Loucy (cell line): Measurements from ENCODE around the gene LENG8.

Source experiments
- H2AFZ ChIP-seq: fragments of 200-600 bp; sonication (generic); 2 replicates; pipeline ENCODE4 v1.6.0; 2016; ENCODE audit warnings: antibody characterized with exemption, mild to moderate bottlenecking, low read length, moderate library complexity
- H3F3A ChIP-seq: fragments of 200-600 bp; 2 replicates; pipeline ENCODE4 v1.6.0; 2016; ENCODE audit warnings: antibody characterized with exemption, low read depth, mild to moderate bottlenecking
- H3K27me3 ChIP-seq: fragments of 200-600 bp; sonication (generic); 2 replicates; pipeline ENCODE4 v1.6.1; 2014; ENCODE audit warnings: low read length, mild to moderate bottlenecking; ENCODE audit not compliant: insufficient read depth, poor library complexity, severe bottlenecking
- H3K36me3 ChIP-seq: fragments of 200-600 bp; sonication (generic); 2 replicates; pipeline ENCODE4 v1.6.1; 2016; ENCODE audit warnings: low read length; ENCODE audit not compliant: insufficient read depth
- H3K4me1 ChIP-seq: fragments of 200-600 bp; sonication (generic); 2 replicates; pipeline ENCODE4 v1.5.1; 2014; ENCODE audit warnings: low read length, mild to moderate bottlenecking; ENCODE audit not compliant: insufficient read depth, poor library complexity, severe bottlenecking
- H3K4me2 ChIP-seq: fragments of 200-600 bp; sonication (generic); 2 replicates; pipeline ENCODE4 v1.6.0; 2014; ENCODE audit warnings: antibody characterized with exemption, low read length, low read depth, mild to moderate bottlenecking; ENCODE audit not compliant: poor library complexity, severe bottlenecking
- H3K4me3 ChIP-seq: fragments of 200-600 bp; sonication (generic); 2 replicates; pipeline ENCODE4 v1.5.1; 2014; ENCODE audit warnings: low read length, mild to moderate bottlenecking, mixed read lengths; ENCODE audit not compliant: poor library complexity, severe bottlenecking
- H3K79me2 ChIP-seq: fragments of 200-600 bp; sonication (generic); 2 replicates; pipeline ENCODE4 v1.6.1; 2014; ENCODE audit warnings: low read length; ENCODE audit not compliant: insufficient read depth
- H3K9ac ChIP-seq: fragments of 200-600 bp; sonication (generic); 2 replicates; pipeline ENCODE4 v1.6.0; 2014; ENCODE audit warnings: mild to moderate bottlenecking, low read depth, low read length, moderate library complexity; ENCODE audit not compliant: poor library complexity, severe bottlenecking
- H3K9me2 ChIP-seq: fragments of 200-600 bp; sonication (generic); replicated peaks from 2 replicates; pipeline ENCODE4 v1.6.1; 2016; ENCODE audit warnings: low read depth, low read length, mixed read lengths
- H3K9me3 ChIP-seq: fragments of 200-600 bp; sonication (generic); 2 replicates; pipeline ENCODE4 v1.6.1; 2014; ENCODE audit warnings: mild to moderate bottlenecking, antibody characterized with exemption, low read length, low read depth; ENCODE audit not compliant: insufficient read depth
- H4K20me1 ChIP-seq: fragments of 200-600 bp; sonication (generic); 2 replicates; pipeline ENCODE4 v1.6.0; 2014; ENCODE audit warnings: antibody characterized with exemption, low read length, mild to moderate bottlenecking; ENCODE audit not compliant: insufficient read depth, poor library complexity, severe bottlenecking
- CTCF ChIP-seq: fragments of 200-600 bp; sonication (generic); conservative IDR thresholded peaks from 2 replicates; pipeline ENCODE4 v1.5.1; 2014; ENCODE audit warnings: mild to moderate bottlenecking, antibody characterized with exemption, low read length
- EZH2phosphoT487 ChIP-seq: fragments of 200-600 bp; IDR thresholded peaks from 2 replicates; pipeline ENCODE4 v1.6.1; 2018; ENCODE audit warnings: antibody characterized with exemption, mild to moderate bottlenecking, moderate library complexity, borderline replicate concordance

Gene LENG8

DNA sequence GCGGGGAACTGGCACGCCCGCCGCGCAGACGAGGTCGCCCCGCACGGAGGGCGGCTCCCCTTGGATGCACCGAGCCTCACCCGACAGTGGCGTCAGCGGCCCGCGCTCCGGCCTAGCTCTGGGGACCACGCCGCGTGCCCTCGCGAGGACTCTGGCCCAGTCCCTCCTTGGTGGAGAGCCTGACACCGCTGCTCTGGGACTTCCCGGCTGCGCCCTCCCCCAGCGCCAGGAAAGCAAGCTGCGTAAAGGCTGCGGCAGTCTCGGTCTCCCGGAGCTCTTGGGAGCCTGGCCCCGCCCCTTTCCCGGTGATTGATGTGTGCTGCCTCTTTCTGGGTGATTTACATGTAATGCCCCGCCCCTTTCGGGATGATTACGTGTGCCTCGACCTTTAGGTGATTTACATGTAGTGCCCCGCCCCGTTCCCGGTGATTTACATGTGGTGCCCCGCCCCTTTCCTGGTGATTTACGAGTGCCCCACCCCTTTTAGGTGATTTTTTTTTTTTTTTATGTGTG, 14.6 kb downstream of the LENG8 start, which contains the start of gene LENG9:
Gene LENG9 (minus strand): TSS at position 248 of the 513 bp plus-strand sequence. CDS start 252 bp downstream, outside the sequence.
- no peaks in the 10 kb centered on the region for H3K9me3 ChIP-seq
- H3K9ac ChIP-seq = peak within 1 kb of the TSS; percentile 83
- peaks cover 5% of the 10 kb centered on the region; the same call in 1 of the 2 replicates for H3F3A ChIP-seq
- H3K4me2 ChIP-seq = peak within 1 kb of the TSS; percentile 100
- peaks cover 23% of the 10 kb centered on the region for H4K20me1 ChIP-seq
- H3K36me3 ChIP-seq = peaks cover 25% of the 10 kb centered on the region; the same call in 1 of the 2 replicates
- peak within 1 kb of the TSS; percentile 100 for H3K4me3 ChIP-seq
- no peaks in the 10 kb centered on the region for H3K79me2 ChIP-seq
- H3K4me1 ChIP-seq = peaks cover 8% of the 10 kb centered on the region
- H3K27me3 ChIP-seq = no peaks in the 10 kb centered on the region
- TF ChIP-seq EZH2phosphoT487 (no peak), CTCF (no peak)
- peak within 1 kb of the TSS; percentile 97 for H2AFZ ChIP-seq
- no peaks in the 10 kb centered on the region for H3K9me2 ChIP-seq

- peaks cover 20% of the 10 kb centered on the region; the same call in 1 of the 2 replicates for H3K36me3 ChIP-seq
- peak overlapping the region; percentile 83 for H3K9ac ChIP-seq
- H3K4me2 ChIP-seq = peak overlapping the region; percentile 100
- H3K9me3 ChIP-seq = no peaks in the 10 kb centered on the region
- peak overlapping the region; percentile 97 for H2AFZ ChIP-seq
- H3K9me2 ChIP-seq = no peaks in the 10 kb centered on the region
- peaks cover 5% of the 10 kb centered on the region; the same call in 1 of the 2 replicates for H3F3A ChIP-seq
- peaks cover 8% of the 10 kb centered on the region for H3K4me1 ChIP-seq
- no peaks in the 10 kb centered on the region for H3K27me3 ChIP-seq
- no peaks in the 10 kb centered on the region for H3K79me2 ChIP-seq
- TF ChIP-seq CTCF (no peak), EZH2phosphoT487 (no peak)
- H3K4me3 ChIP-seq = peak overlapping the region; percentile 100
- peaks cover 18% of the 10 kb centered on the region for H4K20me1 ChIP-seq
Measured at GRCh38 chr19:54464044-54464629, 15.1 kb downstream of the LENG8 start.

- H2AFZ ChIP-seq = peak overlapping the region; percentile 97
- peak overlapping the region; percentile 83 for H3K9ac ChIP-seq
- H3K4me1 ChIP-seq = peaks cover 8% of the 10 kb centered on the region
Measured at GRCh38 chr19:54464630-54465425, 15.8 kb downstream of the LENG8 start.

More at GRCh38 chr19:54464630-54465425, 15.8 kb downstream of the LENG8 start:
- no peaks in the 10 kb centered on the region for H3K79me2 ChIP-seq
- TF ChIP-seq CTCF (no peak), EZH2phosphoT487 (no peak)
- peaks cover 11% of the 10 kb centered on the region for H4K20me1 ChIP-seq
- peaks cover 13% of the 10 kb centered on the region; the same call in 1 of the 2 replicates for H3K36me3 ChIP-seq
- H3K4me3 ChIP-seq = peak overlapping the region; percentile 100
- no peaks in the 10 kb centered on the region for H3K27me3 ChIP-seq
- H3K9me3 ChIP-seq = no peaks in the 10 kb centered on the region
- H3K4me2 ChIP-seq = peak overlapping the region; percentile 100
- no peaks in the 10 kb centered on the region for H3K9me2 ChIP-seq
- peaks cover 5% of the 10 kb centered on the region; the same call in 1 of the 2 replicates for H3F3A ChIP-seq
